ENCODE data around the gene TMEM178A.
"Not testable (repeated sequence)": the region's sequence is repeated elsewhere in the genome, so short reads cannot be mapped to it uniquely, and the experiment has no call there.

Gene TMEM178A

GRCh38 chr2:39728085-39728484, 62.4 kb downstream of the TMEM178A start:
- H3K27ac ChIP-seq (ENCODE audit: low read length); H3K9me3 ChIP-seq (ENCODE audit: control insufficient read depth in 2 of 2, low read length in 2 of 2); H3K4me3 ChIP-seq (ENCODE audit: low read length in 2 of 2); H3K27me3 ChIP-seq (ENCODE audit: control insufficient read depth in 1 of 2, insufficient read depth in 2 of 2, low read length in 2 of 2); H3K9ac ChIP-seq (ENCODE audit: low read length in 2 of 2); H3K4me1 ChIP-seq (ENCODE audit: control insufficient read depth, insufficient read depth, low read length); H3K36me3 ChIP-seq (ENCODE audit: control insufficient read depth in 2 of 2, insufficient read depth in 2 of 2, low read length in 2 of 2): not testable (repeated sequence)

GRCh38 chr2:39728941-39729351, 63.2 kb downstream of the TMEM178A start:
- no peak overlapping the region for H3K9ac ChIP-seq (ENCODE audit: low read length in 2 of 2)
- no peak overlapping the region for H3K4me3 ChIP-seq (ENCODE audit: low read length in 2 of 2)
- no peaks in the 10 kb centered on the region for H3K9me3 ChIP-seq (ENCODE audit: control insufficient read depth in 2 of 2, low read length in 2 of 2)
- H3K27me3 ChIP-seq (ENCODE audit: control insufficient read depth in 1 of 2, insufficient read depth in 2 of 2, low read length in 2 of 2) = no peaks in the 10 kb centered on the region
- no peaks in the 10 kb centered on the region for H3K4me1 ChIP-seq (ENCODE audit: control insufficient read depth, insufficient read depth, low read length)
- peaks cover 0 to 11% of the 10 kb centered on the region in 2 donors for H3K36me3 ChIP-seq (ENCODE audit: control insufficient read depth in 2 of 2, insufficient read depth in 2 of 2, low read length in 2 of 2)
- no peak overlapping the region for H3K27ac ChIP-seq (ENCODE audit: low read length)

GRCh38 chr2:39730276-39730675, 64.6 kb downstream of the TMEM178A start:
- Histone ChIP-seq H3K9ac (ENCODE audit: low read length in 2 of 2) (no peak overlapping the region), H3K27me3 (ENCODE audit: control insufficient read depth in 1 of 2, insufficient read depth in 2 of 2, low read length in 2 of 2) (no peaks in the 10 kb centered on the region), H3K4me3 (ENCODE audit: low read length in 2 of 2) (no peak overlapping the region), H3K9me3 (ENCODE audit: control insufficient read depth in 2 of 2, low read length in 2 of 2) (no peaks in the 10 kb centered on the region), H3K36me3 (ENCODE audit: control insufficient read depth in 2 of 2, insufficient read depth in 2 of 2, low read length in 2 of 2) (peaks cover 0 to 14% of the 10 kb centered on the region in 2 donors), H3K4me1 (ENCODE audit: control insufficient read depth, insufficient read depth, low read length) (no peaks in the 10 kb centered on the region), H3K27ac (ENCODE audit: low read length) (no peak overlapping the region)

GRCh38 chr2:39730685-39731302, 65.1 kb downstream of the TMEM178A start:
- H3K4me1 ChIP-seq (ENCODE audit: control insufficient read depth, insufficient read depth, low read length) = no peaks in the 10 kb centered on the region
- no peak overlapping the region for H3K4me3 ChIP-seq (ENCODE audit: low read length in 2 of 2)
- peaks cover 5 to 16% of the 10 kb centered on the region in 2 donors for H3K36me3 ChIP-seq (ENCODE audit: control insufficient read depth in 2 of 2, insufficient read depth in 2 of 2, low read length in 2 of 2)
- no peaks in the 10 kb centered on the region for H3K27me3 ChIP-seq (ENCODE audit: control insufficient read depth in 1 of 2, insufficient read depth in 2 of 2, low read length in 2 of 2)
- no peak overlapping the region for H3K9ac ChIP-seq (ENCODE audit: low read length in 2 of 2)
- no peaks in the 10 kb centered on the region for H3K9me3 ChIP-seq (ENCODE audit: control insufficient read depth in 2 of 2, low read length in 2 of 2)
- H3K27ac ChIP-seq (ENCODE audit: low read length) = no peak overlapping the region

GRCh38 chr2:39731546-39731945, 65.8 kb downstream of the TMEM178A start:
- no peaks in the 10 kb centered on the region for H3K4me1 ChIP-seq (ENCODE audit: control insufficient read depth, insufficient read depth, low read length)
- H3K9ac ChIP-seq (ENCODE audit: low read length in 2 of 2) = no peak overlapping the region
- H3K4me3 ChIP-seq (ENCODE audit: low read length in 2 of 2) = no peak overlapping the region
- H3K36me3 ChIP-seq (ENCODE audit: control insufficient read depth in 2 of 2, insufficient read depth in 2 of 2, low read length in 2 of 2) = peaks cover 8 to 19% of the 10 kb centered on the region in 2 donors
- no peaks in the 10 kb centered on the region for H3K27me3 ChIP-seq (ENCODE audit: control insufficient read depth in 1 of 2, insufficient read depth in 2 of 2, low read length in 2 of 2)
- H3K9me3 ChIP-seq (ENCODE audit: control insufficient read depth in 2 of 2, low read length in 2 of 2) = no peaks in the 10 kb centered on the region
- no peak overlapping the region for H3K27ac ChIP-seq (ENCODE audit: low read length)

GRCh38 chr2:39732482-39732881, 66.8 kb downstream of the TMEM178A start:
- H3K27ac ChIP-seq (ENCODE audit: low read length) = no peak overlapping the region
- H3K27me3 ChIP-seq (ENCODE audit: control insufficient read depth in 1 of 2, insufficient read depth in 2 of 2, low read length in 2 of 2) = no peaks in the 10 kb centered on the region
- no peaks in the 10 kb centered on the region for H3K4me1 ChIP-seq (ENCODE audit: control insufficient read depth, insufficient read depth, low read length)
- H3K9ac ChIP-seq (ENCODE audit: low read length in 2 of 2) = no peak overlapping the region
- no peak overlapping the region for H3K4me3 ChIP-seq (ENCODE audit: low read length in 2 of 2)
- peaks cover 11 to 25% of the 10 kb centered on the region in 2 donors for H3K36me3 ChIP-seq (ENCODE audit: control insufficient read depth in 2 of 2, insufficient read depth in 2 of 2, low read length in 2 of 2)
- H3K9me3 ChIP-seq (ENCODE audit: control insufficient read depth in 2 of 2, low read length in 2 of 2) = no peaks in the 10 kb centered on the region

- Histone ChIP-seq H3K4me1 (ENCODE audit: control insufficient read depth, insufficient read depth, low read length) (no peaks in the 10 kb centered on the region), H3K36me3 (ENCODE audit: control insufficient read depth in 2 of 2, insufficient read depth in 2 of 2, low read length in 2 of 2) (peaks cover 11 to 31% of the 10 kb centered on the region in 2 donors), H3K4me3 (ENCODE audit: low read length in 2 of 2) (no peak overlapping the region)
These were observed 67.5 kb downstream of the TMEM178A start for GRCh38 chr2:39733070-39733674.

GRCh38 chr2:39734445-39734844, 68.7 kb downstream of the TMEM178A start:
- Histone ChIP-seq H3K9ac (ENCODE audit: low read length in 2 of 2) (no peak overlapping the region), H3K27ac (ENCODE audit: low read length) (no peak overlapping the region), H3K27me3 (ENCODE audit: control insufficient read depth in 1 of 2, insufficient read depth in 2 of 2, low read length in 2 of 2) (no peaks in the 10 kb centered on the region), H3K36me3 (ENCODE audit: control insufficient read depth in 2 of 2, insufficient read depth in 2 of 2, low read length in 2 of 2) (peaks cover 19 to 32% of the 10 kb centered on the region in 2 donors), H3K9me3 (ENCODE audit: control insufficient read depth in 2 of 2, low read length in 2 of 2) (no peaks in the 10 kb centered on the region), H3K4me3 (ENCODE audit: low read length in 2 of 2) (no peak overlapping the region), H3K4me1 (ENCODE audit: control insufficient read depth, insufficient read depth, low read length) (no peaks in the 10 kb centered on the region)

More at GRCh38 chr2:39733070-39733674, 67.5 kb downstream of the TMEM178A start:
- Histone ChIP-seq H3K27ac (ENCODE audit: low read length) (no peak overlapping the region), H3K9me3 (ENCODE audit: control insufficient read depth in 2 of 2, low read length in 2 of 2) (no peaks in the 10 kb centered on the region), H3K9ac (ENCODE audit: low read length in 2 of 2) (no peak overlapping the region), H3K27me3 (ENCODE audit: control insufficient read depth in 1 of 2, insufficient read depth in 2 of 2, low read length in 2 of 2) (no peaks in the 10 kb centered on the region)

GRCh38 chr2:39735648-39736047, 69.9 kb downstream of the TMEM178A start:
- Histone ChIP-seq H3K4me1 (ENCODE audit: control insufficient read depth, insufficient read depth, low read length) (no peaks in the 10 kb centered on the region), H3K9me3 (ENCODE audit: control insufficient read depth in 2 of 2, low read length in 2 of 2) (no peaks in the 10 kb centered on the region), H3K27ac (ENCODE audit: low read length) (no peak overlapping the region), H3K9ac (ENCODE audit: low read length in 2 of 2) (no peak overlapping the region), H3K4me3 (ENCODE audit: low read length in 2 of 2) (no peak overlapping the region), H3K36me3 (ENCODE audit: control insufficient read depth in 2 of 2, insufficient read depth in 2 of 2, low read length in 2 of 2) (peaks cover 22 to 34% of the 10 kb centered on the region in 2 donors), H3K27me3 (ENCODE audit: control insufficient read depth in 1 of 2, insufficient read depth in 2 of 2, low read length in 2 of 2) (no peaks in the 10 kb centered on the region)

GRCh38 chr2:39736640-39737039, 70.9 kb downstream of the TMEM178A start:
- no peak overlapping the region for H3K4me3 ChIP-seq (ENCODE audit: low read length in 2 of 2)
- H3K9ac ChIP-seq (ENCODE audit: low read length in 2 of 2) = no peak overlapping the region
- no peaks in the 10 kb centered on the region for H3K4me1 ChIP-seq (ENCODE audit: control insufficient read depth, insufficient read depth, low read length)
- H3K27ac ChIP-seq (ENCODE audit: low read length) = no peak overlapping the region
- H3K9me3 ChIP-seq (ENCODE audit: control insufficient read depth in 2 of 2, low read length in 2 of 2) = no peaks in the 10 kb centered on the region
- H3K36me3 ChIP-seq (ENCODE audit: control insufficient read depth in 2 of 2, insufficient read depth in 2 of 2, low read length in 2 of 2) = peaks cover 26 to 30% of the 10 kb centered on the region in 2 donors
- H3K27me3 ChIP-seq (ENCODE audit: control insufficient read depth in 1 of 2, insufficient read depth in 2 of 2, low read length in 2 of 2) = no peaks in the 10 kb centered on the region

GRCh38 chr2:39737661-39738060, 71.9 kb downstream of the TMEM178A start:
- Histone ChIP-seq H3K9me3 (ENCODE audit: control insufficient read depth in 2 of 2, low read length in 2 of 2) (no peaks in the 10 kb centered on the region), H3K36me3 (ENCODE audit: control insufficient read depth in 2 of 2, insufficient read depth in 2 of 2, low read length in 2 of 2) (peaks cover 28 to 32% of the 10 kb centered on the region in 2 donors), H3K27ac (ENCODE audit: low read length) (no peak overlapping the region), H3K9ac (ENCODE audit: low read length in 2 of 2) (no peak overlapping the region), H3K4me3 (ENCODE audit: low read length in 2 of 2) (no peak overlapping the region), H3K27me3 (ENCODE audit: control insufficient read depth in 1 of 2, insufficient read depth in 2 of 2, low read length in 2 of 2) (no peaks in the 10 kb centered on the region), H3K4me1 (ENCODE audit: control insufficient read depth, insufficient read depth, low read length) (no peaks in the 10 kb centered on the region)

Measured in stomach smooth muscle (tissue), 2 donors.